Measurements from ENCODE around the gene EVC2.

GRCh38 chr4:5742968-5743367, 34.6 kb upstream of the EVC2 start:
- no peak for TF ChIP-seq CTCF (conservative IDR thresholded peaks at IDR 0.05; ENCODE audit: low read length)
- TF ChIP-seq EZH2phosphoT487 (IDR thresholded peaks at IDR 0.05; ENCODE audit: borderline replicate concordance), result no peak
